Activated B cell treated with CpG ODN at 0.5 μM for 24 hours (primary cell): ENCODE results near the gene VEPH1. TPM values are rescaled to one million over a fixed set of nuclear protein-coding genes. Genes with fewer than 3 reads are reported as not detected.

Source experiments
- ATAC-seq: fragments of 200-7000 bp; cut with Tn5 transposase; one replicate; pipeline ENCODE4 v1.10.0; 2021; ENCODE audit warnings: low read depth, mild to moderate bottlenecking, moderate library complexity
- CTCF ChIA-PET: fragments of 350-600 bp; sonication (Branson Sonifier 250); formaldehyde crosslinking; loops from one replicate; lab custom pipeline; 2021; ENCODE audit warnings: antibody characterized with exemption; lab: Charles Lee
- POLR2A ChIA-PET: fragments of 350-600 bp; sonication (Branson Sonifier 250); formaldehyde crosslinking; loops from one replicate; lab custom pipeline; 2021; ENCODE audit warnings: antibody characterized with exemption; lab: Charles Lee
- DNase-seq: peaks from one replicate; pipeline ENCODE4 v3.0.0; 2022
- H3K27ac Mint-ChIP-seq: one replicate; pipeline ENCODE4 v1.8.0; 2020; ENCODE audit warnings: mixed read lengths
- H3K27me3 Mint-ChIP-seq: one replicate; pipeline ENCODE4 v1.8.0; 2021; ENCODE audit warnings: mixed read lengths
- H3K36me3 Mint-ChIP-seq: one replicate; pipeline ENCODE4 v1.8.0; 2021; ENCODE audit warnings: low read depth, mixed read lengths
- H3K4me1 Mint-ChIP-seq: one replicate; pipeline ENCODE4 v1.8.0; 2021; ENCODE audit warnings: mixed read lengths
- H3K4me3 Mint-ChIP-seq: one replicate; pipeline ENCODE4 v1.8.0; 2020; ENCODE audit warnings: mild to moderate bottlenecking, mixed read lengths
- H3K9me3 Mint-ChIP-seq: one replicate; pipeline ENCODE4 v1.8.0; 2020; ENCODE audit warnings: mixed read lengths
- CTCF ChIP-seq: fragments of 200-600 bp; IDR thresholded peaks from one replicate; pipeline ENCODE4 v1.8.0; 2022; ENCODE audit warnings: antibody characterized with exemption, mild to moderate bottlenecking
- intact Hi-C: fragments of 100-400 bp; cut with micrococcal nuclease; formaldehyde crosslinking; loops from one replicate; pipeline ENCODE4 v1.15.1; 2024
- total RNA-seq: library from RNA; stranded (reverse); gene quantifications from 2 replicates; pipeline ENCODE4 v1.2.3, GENCODE V29; 2022

VEPH1 gene
- total RNA-seq, 1 donor from 2014 or later, result not detected

GRCh38 chr3:157414861-157415260 lies 88.4 kb downstream of the VEPH1 start:
- H3K36me3 Mint-ChIP-seq, result no peaks in the 10 kb centered on the region
- POLR2A ChIA-PET, result no interaction called here
- no peak for DNase-seq
- no peaks in the 10 kb centered on the region for H3K9me3 Mint-ChIP-seq
- no peak for TF ChIP-seq CTCF
- no peak overlapping the region for H3K4me3 Mint-ChIP-seq
- no peaks in the 10 kb centered on the region for H3K4me1 Mint-ChIP-seq
- CTCF ChIA-PET, result no interaction called here
- no peak overlapping the region for H3K27ac Mint-ChIP-seq
- peaks cover 4% of the 10 kb centered on the region for H3K27me3 Mint-ChIP-seq
- ATAC-seq, result no peak
- intact Hi-C loops, result no loop called here

GRCh38 chr3:157412323-157412855 lies 90.8 kb downstream of the VEPH1 start:
- H3K27ac Mint-ChIP-seq, result no peak overlapping the region
- no peaks in the 10 kb centered on the region for H3K9me3 Mint-ChIP-seq
- ATAC-seq (no peak), DNase-seq (no peak)
- ChIA-PET CTCF (no interaction called here), POLR2A (no interaction called here)
- H3K36me3 Mint-ChIP-seq, result no peaks in the 10 kb centered on the region
- peaks cover 4% of the 10 kb centered on the region for H3K27me3 Mint-ChIP-seq
- no peak for TF ChIP-seq CTCF
- no peaks in the 10 kb centered on the region for H3K4me1 Mint-ChIP-seq
- intact Hi-C loops, result no loop called here
- no peak overlapping the region for H3K4me3 Mint-ChIP-seq

- Mint-ChIP-seq H3K9me3 (no peaks in the 10 kb centered on the region), H3K4me3 (no peak overlapping the region), H3K27me3 (peaks cover 4% of the 10 kb centered on the region), H3K4me1 (no peaks in the 10 kb centered on the region), H3K27ac (no peak overlapping the region), H3K36me3 (no peaks in the 10 kb centered on the region)
- no peak for ATAC-seq
- ChIA-PET POLR2A (no interaction called here), CTCF (no interaction called here)
- no peak for TF ChIP-seq CTCF
- intact Hi-C loops, result no loop called here
- DNase-seq, result no peak
Measured at GRCh38 chr3:157410945-157411344, 92.3 kb downstream of the VEPH1 start.

GRCh38 chr3:157409516-157409915 lies 93.7 kb downstream of the VEPH1 start:
- intact Hi-C loops, result no loop called here
- ChIA-PET CTCF (no interaction called here), POLR2A (no interaction called here)
- Mint-ChIP-seq H3K36me3 (no peaks in the 10 kb centered on the region), H3K27ac (no peak overlapping the region), H3K27me3 (no peaks in the 10 kb centered on the region), H3K4me1 (no peaks in the 10 kb centered on the region), H3K9me3 (no peaks in the 10 kb centered on the region), H3K4me3 (no peak overlapping the region)
- no peak for TF ChIP-seq CTCF
- DNase-seq (no peak), ATAC-seq (no peak)

GRCh38 chr3:157408499-157409149 lies 94.6 kb downstream of the VEPH1 start:
- POLR2A ChIA-PET, result no interaction called here
- H3K9me3 Mint-ChIP-seq, result no peaks in the 10 kb centered on the region
- DNase-seq, result no peak
- no peak for TF ChIP-seq CTCF
- H3K36me3 Mint-ChIP-seq, result no peaks in the 10 kb centered on the region
- H3K27ac Mint-ChIP-seq, result no peak overlapping the region
- H3K27me3 Mint-ChIP-seq, result no peaks in the 10 kb centered on the region
- ATAC-seq, result no peak
- intact Hi-C loops, result no loop called here
- CTCF ChIA-PET, result no interaction called here
- H3K4me1 Mint-ChIP-seq, result no peaks in the 10 kb centered on the region
- H3K4me3 Mint-ChIP-seq, result no peak overlapping the region
